GM21723 (cell line): ENCODE data around the gene AKR1C8.
"Not testable (repeated sequence)": the region's sequence is repeated elsewhere in the genome, so short reads cannot be mapped to it uniquely, and the experiment has no call there.

Experiments
- ATAC-seq: cut with Tn5 transposase; IDR thresholded peaks from one replicate; pipeline ENCODE4 v1.9.1; 2021; ENCODE audit warnings: mild to moderate bottlenecking, moderate library complexity; ENCODE audit not compliant: unreplicated experiment

Gene AKR1C8

DNA sequence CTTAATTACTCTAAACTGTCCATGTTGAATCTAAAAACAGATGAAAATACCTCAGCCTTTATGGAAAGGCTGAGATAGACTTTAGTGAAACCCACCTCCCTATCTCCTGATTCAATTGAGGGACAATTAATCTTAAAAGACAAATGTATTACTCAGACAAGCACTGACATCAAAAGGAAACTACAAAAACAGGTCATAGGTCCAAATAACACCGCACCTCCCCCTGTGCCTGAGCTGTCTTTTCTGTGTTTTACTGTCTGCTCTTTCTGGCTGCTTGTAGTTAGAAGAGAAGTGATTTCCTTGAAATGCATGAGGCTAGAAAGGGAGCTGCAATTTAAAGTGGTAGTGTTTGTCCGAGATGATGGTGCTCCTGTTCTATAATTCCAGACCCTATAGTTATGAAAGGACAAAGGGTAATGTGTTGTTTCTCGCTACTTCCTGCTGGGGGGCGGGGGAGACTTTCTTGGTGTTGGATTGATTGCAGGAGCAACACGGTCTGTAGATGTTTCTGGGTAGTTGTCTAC, 16.0 kb downstream of the AKR1C8 start:
- ATAC-seq = no peak

DNA sequence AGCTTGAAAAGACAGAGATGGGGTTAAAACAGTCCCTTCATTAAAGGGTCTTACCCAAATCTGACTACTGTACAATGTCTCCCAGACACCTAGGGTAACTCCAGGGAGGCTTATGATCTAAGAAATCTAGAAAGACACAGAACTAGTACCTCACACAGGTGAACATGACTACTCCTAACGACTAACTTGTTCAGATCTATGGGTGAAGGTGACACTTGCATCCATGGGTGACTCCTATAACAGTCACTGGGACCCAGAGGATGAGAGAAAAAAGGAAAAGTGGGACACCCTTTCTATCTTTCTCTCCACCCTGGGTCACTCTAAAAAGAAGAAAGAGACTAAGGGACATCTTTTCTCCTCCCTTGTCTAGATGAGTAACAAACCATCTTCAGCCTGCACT, 19.2 kb downstream of the AKR1C8 start:
- ATAC-seq = no peak

DNA sequence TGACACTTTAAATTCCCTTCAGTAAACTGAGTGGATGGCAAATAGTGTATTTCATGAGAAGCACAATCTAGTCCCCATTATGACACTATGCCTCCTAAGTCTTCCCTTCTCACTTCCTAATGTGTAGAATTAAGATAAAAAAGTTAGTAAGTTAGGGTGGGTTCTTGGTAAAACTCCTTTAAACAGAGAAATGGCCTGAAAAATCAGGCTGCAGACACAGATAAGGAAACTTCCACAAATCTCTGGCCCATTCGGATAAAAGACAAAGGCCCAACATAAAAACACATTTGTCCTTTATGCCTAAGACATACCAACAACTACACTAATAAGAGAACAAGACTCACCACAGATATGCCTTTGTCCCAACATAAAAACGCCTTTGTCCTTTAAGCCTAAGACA, 21.5 kb downstream of the AKR1C8 start:
- no peak for ATAC-seq

DNA sequence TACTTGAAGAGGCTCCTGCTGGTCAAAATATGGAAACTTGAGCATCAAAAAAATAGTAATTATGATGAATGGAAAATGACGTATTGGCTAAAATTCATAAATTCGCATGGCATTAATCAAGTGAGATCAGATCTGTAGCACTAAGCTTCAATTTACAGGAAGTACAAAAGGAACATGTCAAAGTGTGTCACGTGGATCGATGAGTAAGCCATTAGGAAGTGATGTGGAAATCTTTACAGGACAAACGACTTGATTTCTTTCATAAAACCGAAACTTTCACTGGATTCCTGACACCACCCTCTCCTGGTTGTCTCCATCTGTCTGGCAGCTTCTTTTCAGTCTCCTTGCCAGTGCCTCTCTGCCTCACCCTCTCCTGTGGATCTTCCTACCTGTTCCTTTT, 25.8 kb downstream of the AKR1C8 start:
- ATAC-seq = no peak

DNA sequence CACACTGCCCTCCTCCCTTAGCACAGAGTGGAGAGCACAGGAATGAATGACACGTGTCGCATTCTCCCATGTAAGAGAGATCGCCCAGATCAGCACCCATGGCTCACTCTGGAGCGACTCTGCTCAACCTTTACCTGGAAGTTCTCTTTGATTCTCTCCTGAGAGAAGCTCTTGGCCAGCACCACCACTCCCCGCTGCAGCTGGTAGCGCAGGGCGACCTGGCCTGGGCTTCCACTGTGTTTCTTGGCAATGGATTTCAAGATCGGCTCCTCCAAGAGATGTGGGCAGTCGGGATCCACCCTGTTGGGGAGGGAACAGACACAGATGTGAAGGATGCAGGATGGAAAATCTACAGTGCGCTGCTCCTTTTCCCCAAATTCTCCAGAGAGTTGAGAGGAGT, 27.4 kb downstream of the AKR1C8 start:
- ATAC-seq = no peak

DNA sequence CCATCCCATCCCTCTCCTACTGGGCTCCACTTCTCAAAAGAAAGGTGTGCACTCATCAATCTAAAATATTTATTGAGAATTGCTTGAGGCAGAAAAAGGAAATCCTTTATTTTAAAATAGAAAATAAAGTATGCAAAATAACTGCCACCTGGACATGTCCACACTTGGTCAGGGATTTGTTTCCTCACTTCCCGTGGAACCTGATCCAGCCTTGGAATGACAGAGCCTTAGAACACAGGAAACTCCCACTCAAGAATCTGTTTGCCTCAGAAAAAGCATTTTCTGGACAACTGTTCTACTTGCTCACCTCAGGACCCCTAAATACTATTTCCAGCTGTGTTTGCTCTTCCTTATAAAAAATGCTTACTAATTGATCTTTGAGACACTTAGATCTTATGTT, 29.0 kb downstream of the AKR1C8 start:
- no peak for ATAC-seq

DNA sequence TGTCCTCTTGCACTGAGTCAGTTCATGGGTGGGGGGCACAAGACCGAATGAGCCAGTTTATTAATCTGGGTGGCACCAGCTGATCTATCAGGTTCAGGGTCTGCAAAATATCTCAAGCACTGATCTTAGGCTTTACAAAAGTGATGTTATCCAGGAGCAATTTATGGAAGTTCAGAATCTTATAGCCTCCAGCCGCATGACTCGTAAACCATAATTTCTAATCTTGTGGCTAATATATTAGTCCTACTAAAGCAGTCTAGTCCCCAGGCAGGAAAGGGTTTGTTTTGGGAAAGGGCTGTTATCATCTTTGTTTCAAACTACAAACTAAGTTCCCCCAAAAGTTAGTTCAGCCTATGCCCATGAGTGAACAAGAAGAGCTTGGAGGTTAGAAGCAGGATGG, 33.9 kb downstream of the AKR1C8 start:
- no peak for ATAC-seq

DNA sequence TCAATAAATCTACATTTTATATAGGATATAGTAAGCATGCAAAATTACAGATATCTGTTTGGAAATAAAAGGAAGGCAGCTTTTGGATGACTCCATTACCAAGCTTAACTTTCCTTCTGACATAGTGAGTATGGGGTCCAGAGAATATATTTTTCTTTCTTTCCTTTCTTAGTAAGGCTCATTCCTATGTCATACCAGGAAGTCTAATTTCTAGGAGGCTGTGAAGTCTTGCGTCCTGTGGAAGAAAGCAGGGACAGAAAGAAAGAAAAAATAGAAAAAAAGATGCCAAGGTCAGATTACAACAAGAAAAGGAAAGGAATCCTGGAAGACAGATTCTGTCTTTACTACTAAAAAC, 36.3 kb downstream of the AKR1C8 start:
- no peak for ATAC-seq

DNA sequence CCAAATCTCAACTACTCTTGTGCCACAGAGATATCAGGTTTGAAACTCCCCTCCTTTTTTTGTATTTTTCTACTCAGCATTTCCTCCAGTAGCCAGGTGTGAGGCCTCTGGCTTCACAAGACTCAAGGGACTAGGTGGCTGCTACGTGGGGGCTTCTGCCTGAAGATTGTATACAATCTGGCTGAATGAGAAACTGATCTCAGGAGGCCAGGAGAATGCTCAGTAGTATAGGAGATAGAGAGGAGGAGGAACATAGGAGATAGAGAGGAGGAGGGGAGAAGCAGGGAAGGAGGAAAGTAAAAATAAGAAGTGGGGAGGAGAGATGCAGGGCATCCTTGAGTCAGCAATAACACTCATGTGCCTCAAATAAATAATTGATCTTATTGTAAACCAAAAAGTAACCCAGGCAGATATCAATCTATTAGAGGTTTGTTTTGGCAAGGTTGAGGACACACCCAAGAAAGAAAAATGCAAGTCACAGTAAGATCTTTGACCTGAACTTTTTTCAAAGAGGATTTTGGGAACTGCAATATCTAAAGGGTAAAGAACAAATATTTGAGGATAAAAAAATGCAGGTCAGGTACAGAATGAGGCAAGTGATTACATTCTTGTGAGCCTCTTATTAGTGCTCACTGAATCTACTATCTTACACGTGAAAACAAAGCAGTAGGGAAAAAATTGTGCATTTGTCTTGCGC, 36.8 kb downstream of the AKR1C8 start:
- ATAC-seq = no peak

DNA sequence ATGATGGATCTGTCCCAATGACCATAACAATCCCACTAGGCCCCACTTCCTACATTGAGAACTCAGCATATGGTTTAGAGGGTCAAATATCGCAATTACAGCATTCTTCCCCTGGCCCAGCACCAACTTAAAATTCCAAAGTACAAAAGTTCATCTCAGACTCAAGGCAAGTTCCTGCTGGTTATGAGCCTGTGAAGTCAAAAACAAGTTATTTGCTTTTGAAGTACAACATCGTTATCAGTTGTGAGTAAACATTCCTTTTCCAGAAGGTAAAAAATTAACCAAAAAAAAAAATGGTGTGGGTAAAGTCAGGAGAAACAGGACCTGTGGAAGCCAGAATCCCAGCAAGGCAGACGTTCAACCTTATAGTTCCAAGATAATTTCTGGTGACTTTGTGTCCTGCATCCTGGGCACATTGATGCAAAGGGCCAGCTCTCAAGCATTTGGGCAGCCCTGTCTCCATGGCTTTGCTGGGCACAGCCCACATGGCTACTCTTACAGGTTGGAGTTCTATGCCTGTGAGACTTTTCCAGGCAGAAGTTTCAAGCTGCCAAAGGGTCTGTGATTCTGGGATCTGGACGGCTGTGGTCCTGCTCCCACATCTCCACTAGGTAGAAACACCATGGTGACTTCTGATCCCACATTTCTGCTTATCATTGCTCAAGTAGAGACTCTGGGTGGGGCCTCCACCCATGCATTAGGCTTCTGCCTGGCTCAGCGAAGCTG, 37.5 kb downstream of the AKR1C8 start:
- no peak for ATAC-seq

DNA sequence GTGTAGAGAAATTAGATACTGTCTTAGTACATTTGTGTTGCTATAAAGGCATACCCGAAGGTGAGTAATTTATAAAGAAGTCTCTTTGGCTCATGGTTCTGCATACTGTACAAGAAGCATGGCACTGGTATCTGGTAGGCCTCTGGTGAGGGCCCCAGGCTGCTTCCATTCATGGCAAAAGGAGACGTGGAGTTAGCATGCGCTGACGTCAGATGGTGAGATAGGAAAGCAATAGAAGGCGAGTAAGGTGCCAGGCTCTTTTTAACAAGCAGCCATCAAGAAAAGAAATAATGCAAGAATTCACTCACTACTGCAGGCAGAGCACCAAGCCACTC, 38.1 kb downstream of the AKR1C8 start:
- no peak for ATAC-seq

DNA sequence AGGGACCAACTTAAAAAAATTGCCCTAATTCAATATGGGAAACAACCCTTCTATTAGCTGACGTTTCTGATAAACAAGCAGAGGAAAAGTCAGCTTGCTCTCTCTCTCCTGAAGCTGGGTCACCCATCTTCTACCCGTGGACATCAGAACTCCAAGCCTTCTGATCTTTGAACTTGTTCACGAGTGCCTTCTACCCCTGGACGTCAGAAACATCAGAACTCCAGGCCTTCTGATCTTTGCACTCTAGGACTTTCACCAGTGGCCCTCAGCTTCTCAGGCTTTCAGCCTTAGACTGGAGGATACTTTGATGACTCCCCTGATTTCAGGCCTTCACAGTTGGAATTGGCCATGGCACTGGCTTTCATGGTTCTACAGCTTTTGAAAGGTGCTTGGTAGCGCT, 41.8 kb downstream of the AKR1C8 start:
- ATAC-seq = no peak

DNA sequence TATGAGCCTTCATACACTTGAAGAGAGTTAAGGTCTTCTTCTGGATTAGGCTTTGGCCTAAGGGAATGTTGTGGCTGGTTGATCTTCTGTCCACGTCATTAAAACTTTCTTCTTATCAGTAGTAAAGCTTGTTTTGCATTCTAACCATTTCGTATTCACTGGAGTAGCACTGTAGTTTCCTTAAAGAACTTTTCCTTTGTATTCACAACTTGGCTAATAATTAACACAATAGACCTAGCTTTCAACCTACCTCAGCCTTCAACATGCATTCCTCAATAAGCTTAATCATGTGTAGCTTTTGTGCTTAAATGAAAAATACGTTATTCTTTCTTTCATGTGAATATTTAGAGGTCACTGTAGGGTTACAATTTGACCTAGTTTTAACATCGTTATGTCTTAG, 42.8 kb downstream of the AKR1C8 start:
- no peak for ATAC-seq

DNA sequence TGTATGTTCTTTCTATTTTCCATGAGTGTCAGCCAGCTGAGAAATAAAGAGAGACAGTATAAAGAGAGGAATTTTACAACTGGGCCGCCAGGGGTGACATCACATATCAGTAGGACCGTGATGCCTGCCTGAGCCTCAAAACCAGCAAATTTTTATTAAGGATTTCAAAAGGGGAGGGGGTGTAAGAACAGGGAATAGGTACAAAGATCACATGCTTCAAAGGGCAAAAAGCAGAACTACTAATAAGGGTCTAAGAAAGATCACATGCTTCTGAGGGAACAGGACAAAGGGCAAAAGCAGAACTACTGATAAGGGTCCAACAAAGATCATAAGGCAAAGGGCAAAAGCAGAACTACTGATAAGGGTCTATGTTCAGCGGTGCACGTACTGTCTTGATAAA, 47.3 kb downstream of the AKR1C8 start:
- ATAC-seq = not testable (repeated sequence)

DNA sequence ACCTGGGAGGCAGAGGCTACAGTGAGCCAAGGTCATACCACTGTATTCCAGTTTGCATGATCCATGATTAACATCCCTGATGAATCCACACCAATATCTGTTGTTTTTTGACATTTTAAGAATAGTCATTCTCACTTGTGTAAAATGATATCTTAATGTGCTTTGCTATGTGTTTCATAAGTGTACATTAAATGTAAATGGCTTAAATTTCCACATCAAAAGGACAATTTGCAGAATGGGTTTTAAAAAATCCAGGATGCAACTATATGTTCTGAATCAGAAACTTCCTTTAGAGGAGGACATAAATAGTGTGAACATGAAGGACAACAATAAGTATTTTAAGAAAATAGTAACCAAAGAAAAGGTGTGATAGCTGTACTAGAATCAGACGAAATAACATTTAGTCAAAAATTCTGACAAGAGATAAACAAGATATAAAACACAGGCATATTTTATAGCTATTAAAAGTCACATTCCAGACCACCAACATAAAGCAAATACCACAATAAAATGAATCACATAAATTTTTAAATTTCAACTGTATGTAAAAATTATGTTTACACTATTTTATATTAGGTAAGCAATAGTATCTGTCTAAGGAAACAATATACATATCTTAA, 48.4 kb downstream of the AKR1C8 start:
- ATAC-seq = no peak

DNA sequence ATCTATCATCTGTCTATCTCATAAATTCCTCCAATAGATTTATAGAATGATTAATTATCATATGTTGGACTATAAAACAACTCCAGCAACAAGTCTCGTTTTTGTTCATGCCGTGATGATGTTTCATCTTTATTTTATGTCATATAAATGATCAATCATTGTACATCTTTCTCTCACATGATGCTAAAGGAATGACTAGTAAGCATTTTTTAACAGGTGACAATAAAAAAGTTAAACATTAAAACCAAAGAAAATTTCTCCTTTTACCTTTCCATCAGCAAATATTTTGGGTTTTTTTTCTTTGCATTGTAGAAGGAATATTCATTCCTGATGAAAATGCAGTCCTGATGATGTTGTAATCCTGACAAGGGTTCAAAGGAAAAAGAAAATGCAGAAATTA, 49.4 kb downstream of the AKR1C8 start:
- ATAC-seq = no peak

DNA sequence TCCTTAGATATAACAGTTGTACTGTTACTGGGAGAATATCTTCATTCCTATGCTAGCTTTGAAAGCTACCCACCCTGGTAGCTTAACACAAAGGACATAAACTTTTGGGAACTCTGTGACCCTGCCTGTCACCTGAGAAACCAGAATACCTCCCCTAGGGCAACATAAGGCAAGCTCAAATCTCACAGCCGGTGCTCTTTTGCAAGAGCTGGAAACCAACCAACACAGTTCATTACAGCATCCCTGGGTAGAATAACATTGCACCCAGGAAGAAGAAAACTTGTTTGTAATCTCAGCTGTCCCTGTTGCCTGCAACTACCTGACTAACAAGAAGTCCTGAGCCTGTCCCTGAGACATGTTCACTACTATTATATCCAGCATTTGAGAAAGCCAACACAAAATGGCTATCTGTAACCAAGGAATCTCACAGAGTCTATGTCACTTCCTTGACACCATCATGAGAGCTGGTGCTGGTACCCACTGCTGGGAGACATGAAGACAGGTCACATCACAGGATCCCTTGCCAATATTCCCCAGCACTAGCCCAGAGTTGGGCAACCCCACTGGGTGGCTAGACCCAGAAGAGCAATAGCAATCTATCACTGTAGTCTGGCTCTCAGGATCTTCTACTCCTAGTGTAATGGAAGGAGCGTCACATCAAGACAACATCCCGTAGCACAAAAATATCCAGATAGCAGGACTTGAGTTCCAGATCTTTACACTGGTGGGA, 59.5 kb downstream of the AKR1C8 start:
- ATAC-seq = no peak

DNA sequence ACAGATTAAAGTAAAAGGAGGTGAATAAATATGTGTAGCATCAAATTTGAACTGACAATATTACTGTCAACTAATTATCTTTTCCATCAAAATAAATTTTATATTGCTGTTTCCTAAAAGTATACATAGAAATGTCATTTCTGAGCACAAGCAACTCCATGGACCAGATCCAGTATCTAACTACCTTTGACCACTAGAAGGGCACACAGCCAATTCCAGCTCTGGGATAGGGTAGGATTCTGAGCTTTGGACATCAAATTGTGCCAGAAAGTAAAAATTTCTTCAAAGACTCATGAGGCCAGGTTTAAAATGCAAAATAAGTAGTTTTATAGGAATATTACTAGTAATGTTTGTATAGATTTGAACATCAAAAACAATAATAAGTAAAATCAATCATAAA, 61.1 kb downstream of the AKR1C8 start:
- ATAC-seq = no peak

DNA sequence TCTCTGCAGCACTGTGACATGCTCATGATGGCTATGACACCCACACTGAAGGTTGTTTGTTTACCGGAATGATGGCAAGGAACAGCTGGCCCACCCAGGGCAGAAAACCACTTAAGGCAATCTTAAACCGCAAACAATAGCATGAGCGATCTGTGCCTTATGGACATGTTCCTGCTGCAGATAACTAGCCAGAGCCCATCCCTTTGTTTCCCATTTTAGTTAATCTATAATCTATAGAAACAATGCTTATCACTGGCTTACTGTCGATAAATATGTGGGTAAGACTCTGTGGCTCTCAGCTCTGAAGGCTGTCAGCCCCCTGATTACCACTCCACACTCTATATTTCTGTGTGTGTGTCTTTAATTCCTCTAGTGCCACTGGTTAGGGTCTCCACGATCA, 65.0 kb downstream of the AKR1C8 start:
- not testable (repeated sequence) for ATAC-seq

DNA sequence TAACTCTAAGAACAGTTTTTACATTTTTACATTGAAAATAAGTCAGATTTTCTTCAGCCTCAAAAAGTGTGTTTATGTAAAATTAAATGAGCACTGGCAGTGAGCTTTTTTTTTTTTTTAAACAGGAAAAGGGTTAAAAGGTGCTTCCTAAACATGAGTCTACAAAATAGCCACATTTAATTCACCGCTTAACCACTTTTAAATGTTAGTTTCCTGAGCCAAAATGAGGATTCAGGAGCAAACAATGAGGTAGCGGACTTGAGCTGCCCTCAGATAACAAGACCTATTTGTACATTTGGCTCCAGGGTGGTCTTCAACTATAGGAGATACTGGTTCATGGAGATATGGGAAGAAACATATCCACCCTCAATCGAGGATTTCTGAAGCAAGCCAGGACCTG, 67.9 kb downstream of the AKR1C8 start:
- no peak for ATAC-seq

DNA sequence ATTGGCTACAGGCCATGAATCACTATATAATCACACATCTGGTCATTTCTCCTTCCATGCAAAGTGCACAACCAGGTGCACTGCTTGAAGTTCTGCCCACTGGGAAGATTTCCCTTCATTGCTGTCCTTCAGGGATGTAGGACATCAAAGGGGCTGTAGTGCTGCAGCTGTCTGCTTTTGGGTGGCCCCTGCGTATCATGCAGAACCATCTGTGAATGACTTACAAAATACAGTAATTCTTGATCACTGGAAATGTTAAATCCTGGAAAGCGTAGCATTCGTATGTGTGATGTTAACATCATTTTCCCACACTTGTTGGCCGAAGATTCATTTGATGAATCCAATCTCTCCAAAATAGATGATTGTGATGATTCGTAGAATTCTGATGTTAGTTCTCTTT, 68.3 kb downstream of the AKR1C8 start:
- no peak for ATAC-seq

DNA sequence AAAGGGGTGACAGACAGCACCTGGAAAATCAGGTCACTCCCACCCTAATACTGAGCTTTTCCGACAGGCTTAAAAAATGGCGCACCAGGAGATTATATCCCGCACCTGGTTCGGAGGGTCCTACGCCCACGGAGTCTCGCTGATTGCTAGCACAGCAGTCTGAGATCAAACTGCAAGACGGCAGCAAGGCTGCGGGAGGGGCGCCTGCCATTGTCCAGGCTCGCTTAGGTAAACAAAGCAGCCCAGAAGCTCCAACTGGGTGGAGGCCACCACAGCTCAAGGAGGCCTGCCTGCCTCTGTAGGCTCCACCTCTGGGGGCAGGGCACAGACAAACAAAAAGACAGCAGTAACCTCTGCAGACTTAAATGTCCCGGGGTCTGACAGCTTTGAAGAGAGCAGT, 75.1 kb downstream of the AKR1C8 start:
- ATAC-seq = not testable (repeated sequence)
